ENCODE measurements around the gene USP10.

Gene USP10

GRCh38 chr16:84673203-84673535 lies 26.6 kb upstream of the USP10 start:
- TF ChIP-seq CTCF (conservative IDR thresholded peaks at IDR 0.05; ENCODE audit: low read length): no peak
- no peak overlapping the region for H3K4me3 ChIP-seq (ENCODE audit: low read length)
- DNase-seq (ENCODE audit: low read depth): no peak

GRCh38 chr16:84673561-84673960 lies 26.2 kb upstream of the USP10 start:
- no peak overlapping the region for H3K4me3 ChIP-seq (ENCODE audit: low read length)
- no peak for DNase-seq (ENCODE audit: low read depth)
- no peak for TF ChIP-seq CTCF (conservative IDR thresholded peaks at IDR 0.05; ENCODE audit: low read length)

GRCh38 chr16:84675423-84675822 lies 24.4 kb upstream of the USP10 start:
- DNase-seq (ENCODE audit: low read depth): no peak
- no peak for TF ChIP-seq CTCF (conservative IDR thresholded peaks at IDR 0.05; ENCODE audit: low read length)

GRCh38 chr16:84675884-84676283 lies 23.9 kb upstream of the USP10 start:
- H3K4me3 ChIP-seq (ENCODE audit: low read length): no peak overlapping the region
- no peak for DNase-seq (ENCODE audit: low read depth)
- no peak for TF ChIP-seq CTCF (conservative IDR thresholded peaks at IDR 0.05; ENCODE audit: low read length)

More at GRCh38 chr16:84675423-84675822, 24.4 kb upstream of the USP10 start:
- H3K4me3 ChIP-seq (ENCODE audit: low read length): no peak overlapping the region

- DNase-seq (ENCODE audit: low read depth): no peak
- no peak for TF ChIP-seq CTCF (conservative IDR thresholded peaks at IDR 0.05; ENCODE audit: low read length)
Measured at GRCh38 chr16:84677017-84677803, 22.6 kb upstream of the USP10 start.

GRCh38 chr16:84677849-84678248 lies 22.0 kb upstream of the USP10 start:
- TF ChIP-seq CTCF (conservative IDR thresholded peaks at IDR 0.05; ENCODE audit: low read length): no peak
- DNase-seq (ENCODE audit: low read depth): no peak
- H3K4me3 ChIP-seq (ENCODE audit: low read length): no peak overlapping the region

More at GRCh38 chr16:84677017-84677803, 22.6 kb upstream of the USP10 start:
- no peak overlapping the region for H3K4me3 ChIP-seq (ENCODE audit: low read length)

- H3K4me3 ChIP-seq (ENCODE audit: low read length): no peak overlapping the region
- TF ChIP-seq CTCF (conservative IDR thresholded peaks at IDR 0.05; ENCODE audit: low read length): no peak
- no peak for DNase-seq (ENCODE audit: low read depth)
Measured at GRCh38 chr16:84678541-84678940, 21.3 kb upstream of the USP10 start.
